ENCODE measurements around the gene HSPBAP1.
A peak's percentile ranks its signal among the peaks of the same experiment; 100 is the strongest.

Gene HSPBAP1, protein sequence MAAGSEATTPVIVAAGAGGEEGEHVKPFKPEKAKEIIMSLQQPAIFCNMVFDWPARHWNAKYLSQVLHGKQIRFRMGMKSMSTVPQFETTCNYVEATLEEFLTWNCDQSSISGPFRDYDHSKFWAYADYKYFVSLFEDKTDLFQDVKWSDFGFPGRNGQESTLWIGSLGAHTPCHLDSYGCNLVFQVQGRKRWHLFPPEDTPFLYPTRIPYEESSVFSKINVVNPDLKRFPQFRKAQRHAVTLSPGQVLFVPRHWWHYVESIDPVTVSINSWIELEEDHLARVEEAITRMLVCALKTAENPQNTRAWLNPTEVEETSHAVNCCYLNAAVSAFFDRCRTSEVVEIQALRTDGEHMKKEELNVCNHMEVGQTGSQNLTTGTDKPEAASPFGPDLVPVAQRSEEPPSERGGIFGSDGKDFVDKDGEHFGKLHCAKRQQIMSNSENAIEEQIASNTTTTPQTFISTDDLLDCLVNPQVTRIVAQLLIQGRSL

DNA sequence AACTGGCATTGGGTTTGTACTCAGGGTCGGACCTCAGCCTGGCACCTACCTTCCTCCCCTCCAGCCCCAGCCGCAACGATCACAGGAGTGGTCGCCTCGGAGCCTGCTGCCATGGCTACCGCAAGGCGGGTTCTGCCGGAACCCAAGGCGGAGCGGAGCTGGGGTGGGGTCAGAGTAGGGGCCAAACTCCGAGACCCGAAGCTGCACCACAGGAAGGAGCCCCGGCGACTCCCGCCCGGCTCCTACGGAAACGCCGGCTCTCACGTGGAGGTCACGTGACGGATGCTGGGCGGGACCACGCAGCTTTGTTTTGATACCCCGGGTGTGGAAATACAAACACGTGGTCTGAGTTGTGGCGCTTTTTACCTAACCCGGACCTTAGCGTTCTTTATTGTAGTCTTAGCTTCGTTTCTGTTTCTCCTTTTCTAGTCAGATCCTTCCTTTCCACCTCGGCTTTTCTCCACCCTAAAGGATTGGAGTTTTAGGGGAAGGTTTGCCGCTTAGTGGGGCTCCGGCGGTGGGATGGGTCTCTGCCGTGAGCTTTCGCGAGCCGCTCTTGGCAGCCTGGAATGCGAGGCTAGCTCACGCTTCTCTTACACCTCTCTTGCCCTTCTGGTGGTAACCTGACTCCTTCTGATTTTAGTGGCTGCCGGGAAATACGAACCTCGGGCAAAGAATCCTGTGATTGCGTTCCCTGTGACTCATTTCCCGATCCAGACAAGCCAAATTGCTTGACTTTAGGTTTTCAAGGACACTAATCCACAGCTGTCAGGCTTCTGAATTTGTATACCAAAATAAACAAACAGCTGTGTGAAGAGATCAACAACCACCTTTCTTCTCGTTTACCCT, at the start of gene HSPBAP1:
HSPBAP1 (minus strand) TSS at position 264 of the 849 bp plus-strand sequence; CDS start at position 113, 151 bp downstream.
- DNase-seq: no peak

DNA sequence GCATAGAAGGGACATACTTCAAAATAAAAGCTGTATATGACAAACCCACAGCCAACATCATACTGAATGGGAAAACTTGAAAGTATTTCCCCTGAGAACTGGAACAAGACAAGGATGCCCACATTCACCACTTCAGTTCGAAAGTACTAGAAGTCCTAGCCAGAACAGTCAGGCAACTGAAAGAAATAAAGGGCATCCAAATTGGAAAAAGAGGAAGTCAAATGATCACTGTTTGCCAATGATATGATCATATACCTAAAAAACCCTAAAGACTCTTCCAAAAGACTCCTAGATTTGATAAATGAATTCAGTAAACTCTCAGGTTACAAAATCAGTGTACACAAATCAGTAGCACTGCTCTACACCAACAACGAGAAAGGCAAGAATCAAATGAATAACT, 42.0 kb upstream of the HSPBAP1 start:
- no peak for DNase-seq

DNA sequence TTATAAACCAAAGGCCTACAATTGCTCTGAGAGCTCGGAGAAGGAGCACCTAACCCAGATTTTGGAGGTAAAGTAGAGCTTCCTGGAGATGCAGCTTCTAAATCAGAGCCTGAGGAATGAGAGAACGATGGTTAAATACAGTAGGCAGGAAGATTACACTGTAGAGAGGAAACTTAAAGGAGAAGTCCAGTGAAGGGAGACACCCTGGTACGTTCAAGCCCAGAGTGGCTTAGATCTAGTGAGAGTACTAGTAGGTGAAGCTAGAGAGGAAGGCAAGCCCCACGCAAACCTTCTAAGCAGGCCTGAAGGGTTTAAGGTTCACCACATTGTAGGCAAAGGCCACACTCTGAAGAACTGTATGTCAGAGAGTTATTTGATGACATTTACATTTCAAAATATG, 34.6 kb upstream of the HSPBAP1 start:
- no peak for DNase-seq

DNA sequence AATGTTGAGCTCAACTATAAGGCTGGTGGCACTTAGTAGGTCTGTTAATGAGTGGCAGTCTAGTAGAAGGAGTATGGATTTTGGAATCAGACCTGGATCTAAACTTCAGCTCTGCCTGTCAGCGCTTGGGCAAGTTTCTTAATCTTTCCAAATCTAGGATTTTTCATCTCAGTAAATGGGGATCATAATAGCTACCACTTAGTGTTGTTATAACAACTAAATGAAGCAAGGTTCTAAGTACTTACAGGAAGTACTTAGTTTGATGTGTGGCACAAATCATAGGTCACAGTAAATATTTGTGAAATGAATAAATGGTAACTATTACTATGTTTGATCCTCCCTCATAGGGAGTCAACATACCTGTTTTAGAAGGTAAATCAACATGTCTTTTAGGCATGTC, 32.6 kb upstream of the HSPBAP1 start:
- DNase-seq: no peak

DNA sequence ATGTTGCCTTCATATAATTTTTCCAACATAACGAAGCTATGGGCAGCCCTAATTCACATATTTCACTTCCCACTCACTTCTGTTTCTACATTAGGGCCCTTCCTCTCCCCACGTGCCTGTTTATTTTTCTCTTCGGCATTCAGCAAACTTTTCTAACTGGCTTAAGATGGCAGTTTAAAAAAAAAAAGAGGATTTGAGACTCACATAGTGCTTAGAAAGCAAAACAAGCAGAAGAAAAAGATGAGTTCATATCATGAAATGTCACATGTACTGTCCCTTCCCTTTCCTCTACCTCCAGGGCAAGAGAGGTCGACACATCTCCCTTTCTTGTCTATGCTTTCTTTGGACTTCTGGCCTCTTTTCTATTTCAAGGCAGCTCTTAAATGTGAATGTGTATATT, 31.8 kb upstream of the HSPBAP1 start:
- DNase-seq: no peak

DNA sequence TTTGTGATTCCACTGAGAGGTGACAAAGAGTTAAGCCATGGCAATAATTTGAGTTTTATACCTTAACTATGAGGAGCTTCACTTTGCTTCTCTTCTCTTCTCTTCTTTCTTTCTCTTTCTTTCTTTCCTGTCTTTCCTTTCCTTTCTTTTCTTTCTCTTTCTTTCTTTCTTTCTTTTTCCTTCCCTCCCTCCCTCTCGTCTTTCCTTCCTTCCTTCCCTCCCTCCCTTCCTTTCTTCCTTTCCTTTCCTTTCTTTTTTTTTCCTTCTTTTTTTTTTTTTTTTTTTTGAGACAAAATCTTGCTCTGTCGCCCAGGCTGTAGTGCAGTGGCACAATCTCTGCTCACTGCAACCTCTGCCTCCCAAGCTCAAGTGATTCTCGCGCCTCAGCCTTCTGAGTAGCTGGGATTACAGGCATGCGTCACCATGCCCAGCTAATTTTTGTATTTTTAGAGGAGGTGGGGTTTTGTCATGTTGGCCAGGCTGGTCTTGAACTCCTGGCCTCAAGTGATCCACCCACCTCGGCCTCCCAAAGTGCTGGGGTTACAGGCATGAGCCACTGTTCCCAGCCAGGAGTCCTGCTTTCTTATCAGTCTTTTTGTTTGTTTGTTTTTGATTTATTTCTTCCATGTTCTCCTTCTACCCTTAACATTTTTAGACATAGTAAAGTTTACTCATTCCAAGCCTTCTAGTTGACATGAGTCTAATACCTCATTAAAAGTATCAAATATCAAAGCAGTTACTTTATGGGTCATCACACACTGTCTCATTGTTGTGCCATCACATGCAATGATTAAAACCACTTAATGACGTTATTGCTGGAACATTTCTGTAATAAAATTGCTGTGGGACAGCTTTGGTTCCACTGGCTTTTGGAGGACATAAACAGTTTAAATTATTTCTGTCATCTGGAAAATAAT, 31.1 kb upstream of the HSPBAP1 start:
- DNase-seq: no peak

DNA sequence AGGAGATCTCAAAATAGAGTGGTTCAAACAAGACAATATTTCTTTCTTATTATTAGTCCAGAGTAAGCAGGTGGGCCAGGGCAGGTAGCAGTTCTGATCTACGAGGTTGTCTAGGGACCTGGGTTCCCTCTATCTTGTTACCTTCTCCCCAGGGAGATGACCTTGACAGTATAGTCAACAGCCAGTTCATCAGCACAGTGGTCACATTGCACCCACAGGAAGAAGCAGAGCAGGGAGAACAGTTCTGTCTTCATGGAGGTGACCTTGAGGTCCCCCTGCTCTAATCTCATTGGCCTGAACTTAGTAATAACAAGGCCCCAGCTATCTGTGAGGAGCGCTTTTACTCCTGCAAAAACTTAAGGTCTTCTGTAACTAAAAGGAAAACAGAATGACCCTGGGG, 23.0 kb upstream of the HSPBAP1 start:
- no peak for DNase-seq

DNA sequence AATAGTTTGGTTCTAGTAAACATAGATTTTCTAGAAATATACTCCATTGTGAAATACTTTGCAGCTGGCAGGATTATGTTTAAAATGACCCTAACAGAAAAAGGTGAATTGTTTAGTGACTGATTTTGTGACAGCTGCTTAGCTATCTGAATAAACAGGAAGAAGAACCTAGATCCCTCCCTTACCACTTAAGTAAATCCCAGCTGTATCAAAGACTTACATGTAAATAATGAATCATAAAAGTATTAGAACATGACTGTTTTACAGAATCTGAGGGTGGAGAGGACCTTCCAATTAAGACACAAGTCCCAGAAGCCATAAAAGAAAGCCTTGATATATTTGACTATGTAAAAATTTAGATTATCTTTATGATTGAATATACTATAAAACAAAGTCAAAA, 17.1 kb upstream of the HSPBAP1 start:
- DNase-seq: no peak

DNA sequence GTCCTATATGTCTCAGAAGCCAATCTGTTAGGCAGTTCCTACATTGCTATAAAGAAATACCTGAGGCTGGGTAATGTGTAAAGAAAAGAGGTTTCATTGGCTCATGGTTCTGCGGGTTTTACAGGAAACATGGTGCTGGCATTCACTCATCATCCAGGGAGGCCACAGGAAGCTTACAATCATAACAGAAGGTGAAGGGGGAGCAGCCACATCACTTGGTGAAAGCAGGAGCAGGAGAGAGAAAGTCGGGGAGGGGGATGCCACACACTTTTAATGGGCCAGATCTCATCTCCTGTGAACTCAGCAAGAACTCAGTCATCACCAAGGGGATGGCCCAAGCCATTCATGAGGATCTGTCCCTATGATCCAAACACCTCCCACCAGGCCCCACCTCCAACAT, 10.3 kb upstream of the HSPBAP1 start:
- DNase-seq: no peak

DNA sequence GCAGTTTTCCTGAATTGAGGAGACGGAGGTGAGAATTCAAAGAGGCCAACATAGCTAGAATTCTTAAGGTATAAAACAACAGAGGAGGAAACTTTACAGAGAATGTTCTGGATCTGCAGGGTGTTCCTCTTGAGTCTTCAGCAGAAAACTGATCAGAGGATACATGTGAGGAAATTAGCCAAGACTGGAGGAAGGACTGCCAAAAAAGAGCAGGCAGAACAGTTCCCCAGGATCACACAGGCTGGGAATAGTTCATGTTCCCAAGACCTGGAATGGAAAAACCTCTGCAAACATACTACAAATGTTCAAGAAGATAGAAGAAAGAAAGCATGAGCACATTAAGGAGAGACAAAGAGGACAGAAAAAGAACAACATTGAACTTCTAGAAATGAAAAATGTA, 8.7 kb upstream of the HSPBAP1 start:
- no peak for DNase-seq

DNA sequence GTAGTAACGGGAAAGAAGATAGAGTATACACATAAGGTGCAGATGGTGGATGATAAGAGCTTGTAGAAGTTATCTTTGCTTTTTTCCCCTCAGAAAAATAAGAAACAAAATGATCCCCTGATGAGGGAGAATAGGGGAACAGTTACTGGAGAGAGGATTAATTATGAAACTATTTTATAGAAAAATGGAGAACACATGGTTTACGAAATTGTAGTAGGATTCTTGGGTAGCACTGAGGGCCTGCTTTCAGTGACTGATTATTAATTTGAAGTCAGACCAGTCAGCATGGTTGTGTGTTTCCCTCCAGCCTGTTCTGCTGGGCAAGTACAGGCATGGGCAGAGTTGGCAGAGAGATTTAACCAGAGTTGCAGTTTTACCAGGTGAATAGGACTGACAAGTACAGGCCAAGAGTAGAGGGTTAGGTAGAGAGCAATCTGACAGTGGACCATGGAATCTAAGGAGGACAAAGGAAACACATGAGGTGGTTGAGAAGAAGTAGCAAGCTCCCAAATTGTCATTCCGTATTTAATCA, 7.1 kb upstream of the HSPBAP1 start:
- no peak for DNase-seq

DNA sequence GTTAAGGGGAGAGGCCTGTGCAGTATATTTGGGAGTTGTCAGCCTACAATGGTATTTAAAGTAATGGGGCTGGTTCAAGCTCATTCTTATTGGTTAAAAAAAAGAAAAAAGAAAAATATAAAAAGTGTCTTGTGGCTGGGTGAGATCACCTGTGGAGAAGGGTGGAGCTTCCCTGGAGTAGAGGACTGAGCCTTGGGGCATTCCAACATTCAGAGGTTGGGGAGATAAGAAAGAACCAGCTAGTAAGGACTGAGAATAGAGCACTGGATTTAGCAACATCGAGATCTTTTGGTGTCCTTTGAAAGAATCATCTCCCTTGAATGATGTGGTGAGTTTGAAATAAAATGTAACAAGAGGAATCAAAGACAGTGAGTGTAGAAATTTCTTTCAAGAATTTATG, 6.4 kb upstream of the HSPBAP1 start:
- DNase-seq: no peak

DNA sequence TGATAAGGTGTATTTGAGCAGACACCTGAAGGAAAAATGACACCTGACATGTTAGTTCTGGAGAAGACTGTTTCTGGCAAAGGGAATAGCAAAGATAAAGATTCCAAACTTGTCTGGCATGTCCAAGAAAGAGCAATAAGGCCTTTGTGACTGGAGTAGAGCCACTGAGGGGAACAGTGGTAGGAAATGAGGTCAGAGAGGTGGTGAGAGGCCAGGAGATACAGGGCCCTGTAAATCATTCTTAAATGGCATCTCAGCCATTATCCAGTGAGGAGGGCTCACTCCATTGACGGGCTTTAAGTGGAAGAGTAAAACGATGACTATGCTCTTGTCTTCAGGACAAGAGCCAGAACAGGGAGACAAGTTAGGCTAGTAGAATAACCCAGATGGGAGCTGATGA, 5.7 kb upstream of the HSPBAP1 start:
- peak; percentile 61 for DNase-seq

DNA sequence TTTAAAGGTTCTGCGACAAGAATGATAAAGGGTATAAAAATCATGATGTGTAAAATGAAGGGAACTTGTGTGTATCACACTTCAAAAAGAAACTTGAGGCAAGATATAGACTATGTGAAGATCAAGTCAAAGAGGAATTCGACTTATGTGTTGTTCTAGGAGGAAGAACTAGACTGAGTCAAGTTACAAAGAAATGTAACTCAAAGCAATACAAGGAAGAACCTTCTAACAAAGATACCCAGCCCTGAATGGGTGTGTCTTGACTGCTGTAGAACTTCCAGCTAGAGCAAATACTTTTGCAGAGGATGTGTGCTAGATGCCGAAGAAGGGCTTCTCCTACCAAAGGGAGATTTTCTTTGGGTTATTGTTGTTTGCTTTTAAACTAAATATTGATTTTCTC, 3.7 kb upstream of the HSPBAP1 start:
- no peak for DNase-seq

DNA sequence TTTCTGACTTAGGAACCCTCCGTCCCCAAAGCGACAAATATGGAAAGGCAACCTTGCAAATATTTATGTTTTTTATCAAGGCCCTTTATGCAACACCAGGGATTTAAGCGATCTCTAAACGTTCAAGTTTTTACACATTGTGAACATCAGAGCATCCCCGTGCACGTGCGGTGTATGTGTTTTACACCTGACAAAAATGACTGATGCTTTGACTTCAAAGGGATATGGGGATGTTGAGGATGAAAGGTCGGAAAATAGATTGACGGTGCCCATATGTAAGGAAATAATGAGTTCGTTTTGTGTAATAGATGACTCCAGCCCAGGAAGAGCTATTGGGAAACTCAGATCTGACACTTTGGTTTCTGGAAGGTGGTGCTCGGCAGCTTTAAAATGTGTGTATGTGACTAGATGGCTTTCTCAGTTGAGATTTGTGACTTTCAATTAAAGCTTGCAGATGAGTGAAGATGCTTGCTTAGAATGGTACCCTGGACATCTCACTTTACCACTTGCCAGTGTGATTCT, 2.1 kb upstream of the HSPBAP1 start:
- no peak for DNase-seq

DNA sequence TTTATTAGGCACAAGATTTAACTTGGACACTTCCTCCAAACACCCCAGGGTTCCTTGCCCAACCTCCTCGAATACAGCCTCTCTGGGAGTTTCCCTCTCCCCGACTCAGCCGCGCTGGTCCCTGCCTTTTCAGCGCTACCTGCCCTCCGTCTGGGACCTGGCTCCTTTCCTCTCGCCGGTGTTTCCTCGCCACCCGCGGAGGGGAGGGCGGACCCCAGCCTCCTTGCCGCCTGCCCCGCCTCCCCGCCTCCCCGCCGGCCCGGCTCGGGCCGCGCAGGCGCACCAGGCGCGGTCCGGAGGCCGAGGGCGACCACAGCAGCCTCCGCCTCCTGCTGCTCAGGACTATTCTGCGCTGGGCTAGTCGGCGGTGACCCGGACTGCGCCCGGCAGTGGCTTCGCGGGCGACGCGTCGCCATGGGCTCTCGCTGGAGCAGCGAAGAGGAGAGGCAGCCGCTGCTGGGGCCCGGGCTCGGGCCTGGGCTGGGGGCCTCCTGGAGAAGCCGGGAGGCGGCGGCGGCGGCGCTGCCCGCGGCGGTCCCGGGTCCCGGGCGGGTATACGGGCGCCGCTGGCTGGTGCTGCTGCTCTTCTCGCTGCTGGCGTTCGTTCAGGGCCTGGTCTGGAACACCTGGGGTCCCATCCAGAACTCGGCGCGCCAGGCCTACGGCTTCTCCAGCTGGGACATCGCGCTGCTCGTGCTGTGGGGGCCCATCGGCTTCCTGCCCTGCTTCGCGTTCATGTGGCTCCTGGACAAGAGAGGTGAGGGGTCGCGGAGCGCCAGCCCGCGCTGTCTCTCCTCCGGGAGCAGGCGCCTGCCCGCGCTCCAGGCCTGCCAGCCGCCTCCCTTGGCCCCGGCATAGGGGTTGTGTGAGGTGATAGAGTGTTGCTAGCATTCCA, 1.4 kb upstream of the HSPBAP1 start, which contains the start of gene SLC49A4:
SLC49A4 (plus strand) TSS at position 291 of the 895 bp plus-strand sequence; CDS start at position 415, 124 bp downstream.
- DNase-seq: no peak

DNA sequence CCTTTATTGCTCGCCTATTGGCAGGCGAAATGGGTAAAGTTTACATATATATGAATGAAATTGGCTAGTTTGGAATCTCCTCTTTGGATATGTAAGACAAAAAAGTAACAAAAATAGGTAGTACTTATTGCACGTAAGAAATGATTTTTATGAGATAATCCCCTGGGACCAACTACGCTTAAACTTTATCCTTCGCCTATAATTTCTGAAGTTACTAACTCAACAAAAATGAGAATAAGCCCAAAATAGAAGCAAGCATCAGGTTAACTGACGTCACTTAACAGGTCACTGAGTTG, 800 bp upstream of the HSPBAP1 start:
- DNase-seq: no peak

DNA sequence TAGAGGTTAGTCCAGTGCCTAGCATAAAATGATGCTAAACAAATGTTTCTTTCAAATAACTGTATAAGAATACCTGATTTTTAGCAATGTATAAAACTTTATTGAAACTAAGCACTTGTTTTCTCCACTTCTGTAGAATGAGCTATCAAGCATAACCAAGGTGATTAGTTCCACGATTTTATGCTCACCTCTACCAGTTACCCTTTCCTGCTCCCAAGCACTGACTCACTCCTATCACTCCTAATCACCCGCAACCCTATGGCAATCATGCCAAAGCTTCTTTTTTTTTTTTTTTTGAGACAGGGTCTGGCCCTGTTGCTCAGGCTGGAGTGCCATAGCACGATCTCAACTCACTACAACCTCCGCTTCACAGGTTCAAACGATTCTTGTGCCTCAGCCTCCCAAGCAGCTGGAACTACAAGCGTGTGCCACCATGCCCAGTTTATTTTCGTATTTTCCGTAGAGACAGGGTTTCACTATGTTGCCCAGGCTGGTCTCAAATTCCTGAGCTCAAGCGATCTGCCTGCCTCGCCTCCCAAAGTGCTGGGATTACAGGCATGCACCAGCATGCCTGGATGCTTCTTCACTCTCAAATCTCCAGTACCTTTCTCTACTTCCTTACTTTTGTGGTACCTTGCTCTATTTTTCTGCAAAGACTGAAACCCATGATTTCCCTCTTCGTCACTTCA, 3.9 kb downstream of the HSPBAP1 start:
- no peak for DNase-seq

DNA sequence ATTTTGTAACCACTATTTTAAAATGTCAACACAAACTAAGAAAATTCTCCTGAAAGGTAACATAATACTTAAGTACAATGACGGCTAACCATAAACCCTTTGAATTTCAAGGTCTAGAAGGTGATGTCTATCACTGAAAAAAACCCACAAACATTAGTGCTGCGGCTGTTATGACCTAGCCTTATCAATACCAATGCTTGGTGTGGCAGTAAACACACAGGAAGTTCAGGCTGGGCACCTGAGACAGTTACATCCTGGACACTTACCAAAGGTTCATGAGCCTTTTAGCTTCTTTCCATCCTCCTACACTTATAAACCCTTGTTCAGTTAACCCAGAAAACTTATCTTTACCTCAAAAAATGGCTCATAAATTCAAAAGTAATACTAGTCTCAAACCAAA, 5.8 kb downstream of the HSPBAP1 start:
- no peak for DNase-seq

DNA sequence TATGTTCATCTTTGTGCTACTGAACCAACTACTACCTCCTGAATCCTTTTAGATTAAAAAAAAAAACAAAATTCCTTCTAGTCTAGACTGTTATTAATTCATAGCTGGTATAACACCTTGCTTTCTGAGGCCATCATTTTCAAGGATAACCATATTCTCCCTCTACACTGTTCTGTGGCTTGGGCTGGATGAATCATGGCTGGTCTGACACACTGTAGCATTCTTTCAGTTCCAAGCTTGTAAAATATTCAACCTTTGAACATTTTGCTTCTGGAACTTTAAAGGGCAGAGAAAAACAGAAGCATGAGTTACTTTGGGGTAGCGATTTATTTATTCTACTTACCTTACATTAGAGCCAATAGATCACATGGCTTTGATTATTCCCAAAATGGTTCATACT, 7.6 kb downstream of the HSPBAP1 start:
- DNase-seq: no peak

DNA sequence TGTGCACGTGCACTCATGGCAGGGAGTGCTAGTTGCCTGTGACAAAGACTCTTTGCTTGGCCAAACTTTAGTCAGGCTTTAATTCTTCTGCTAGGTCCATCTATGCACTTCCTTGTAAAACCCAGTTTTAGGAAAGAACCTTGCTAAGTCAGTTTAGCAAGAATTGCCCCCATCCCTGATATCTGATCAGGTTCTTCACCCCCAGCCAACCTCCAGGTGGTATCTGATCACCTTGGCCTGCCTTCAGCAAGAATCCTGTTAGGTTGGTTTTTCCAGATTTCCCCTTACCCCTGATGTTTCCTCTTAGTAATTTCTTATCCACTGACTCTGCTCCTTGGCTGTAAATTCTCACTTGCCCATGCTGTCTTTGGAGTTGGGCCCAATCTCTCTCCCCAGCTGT, 8.4 kb downstream of the HSPBAP1 start:
- DNase-seq: no peak
